Choroid plexus epithelial cell (primary cell): Measurements from ENCODE around the gene SYCE3.
A peak's percentile ranks its signal among the peaks of the same experiment; 100 is the strongest.

Source experiments
- DNase-seq: peaks from one replicate; pipeline ENCODE4 v3.0.0-alpha.2; 2010; ENCODE audit warnings: low read depth
- H3K4me3 ChIP-seq: 2 replicates; pipeline ENCODE4 v1.5.1; 2011; ENCODE audit warnings: low read depth, mild to moderate bottlenecking, control low read depth, low read length, moderate library complexity
- CTCF ChIP-seq: conservative IDR thresholded peaks from 2 replicates; pipeline ENCODE4 v1.5.1; 2011; ENCODE audit warnings: low read depth, mild to moderate bottlenecking, control low read depth, inconsistent platforms, low read length, moderate library complexity

The SYCE3 gene

DNA sequence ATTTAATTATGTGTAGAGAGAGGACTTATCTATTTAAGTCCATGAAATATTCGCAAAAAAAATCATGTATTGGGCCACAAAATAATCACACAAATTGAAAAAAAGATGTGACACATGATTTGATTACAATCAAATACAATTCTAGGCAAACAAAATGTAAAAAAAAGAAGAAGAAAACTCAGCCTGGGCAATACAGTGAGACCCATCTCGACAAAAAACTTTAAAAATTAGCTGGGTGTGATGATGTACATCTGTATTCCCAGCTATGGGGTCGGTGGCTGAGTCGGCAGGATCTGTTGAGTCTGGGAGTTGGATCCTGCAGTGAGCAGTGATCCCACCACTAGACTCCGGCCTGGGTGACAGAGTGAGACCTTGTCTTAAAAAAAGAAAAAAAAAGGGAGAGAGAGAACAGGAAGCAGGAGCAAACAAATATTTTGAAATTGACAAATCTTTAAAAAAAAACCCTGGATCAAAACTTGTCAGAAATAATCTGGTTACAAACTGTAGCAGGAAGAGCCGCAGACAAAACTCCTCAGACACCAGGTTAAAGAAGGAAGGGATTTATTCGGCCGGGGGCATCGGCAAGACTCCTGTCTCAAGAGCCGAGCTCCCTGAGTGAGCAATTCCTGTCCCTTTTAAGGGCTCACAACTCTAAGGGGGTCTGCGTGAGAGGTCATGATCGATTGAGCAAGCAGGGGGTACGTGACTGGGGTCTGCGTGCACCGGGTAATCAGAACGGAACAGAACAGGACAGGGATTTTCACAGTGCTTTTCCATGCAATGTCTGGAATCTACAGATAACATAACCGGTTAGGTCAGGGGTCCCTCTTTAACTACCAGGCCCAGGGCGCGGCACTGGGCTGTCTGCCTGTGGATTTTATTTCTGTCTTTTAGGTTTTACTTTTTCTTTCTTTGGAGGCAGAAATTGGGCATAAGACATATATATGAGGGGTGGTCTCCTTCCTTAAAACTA is 29.6 kb downstream of the SYCE3 start:
- H3K4me3 ChIP-seq = no peak overlapping the region
- no peak for DNase-seq
- TF ChIP-seq CTCF = no peak

- H3K4me3 ChIP-seq = peak overlapping the region; percentile 62
- peak; percentile 73 for DNase-seq
- no peak for TF ChIP-seq CTCF
Observed at GRCh38 chr22:50531962-50532674, 30.6 kb downstream of the SYCE3 start.

DNA sequence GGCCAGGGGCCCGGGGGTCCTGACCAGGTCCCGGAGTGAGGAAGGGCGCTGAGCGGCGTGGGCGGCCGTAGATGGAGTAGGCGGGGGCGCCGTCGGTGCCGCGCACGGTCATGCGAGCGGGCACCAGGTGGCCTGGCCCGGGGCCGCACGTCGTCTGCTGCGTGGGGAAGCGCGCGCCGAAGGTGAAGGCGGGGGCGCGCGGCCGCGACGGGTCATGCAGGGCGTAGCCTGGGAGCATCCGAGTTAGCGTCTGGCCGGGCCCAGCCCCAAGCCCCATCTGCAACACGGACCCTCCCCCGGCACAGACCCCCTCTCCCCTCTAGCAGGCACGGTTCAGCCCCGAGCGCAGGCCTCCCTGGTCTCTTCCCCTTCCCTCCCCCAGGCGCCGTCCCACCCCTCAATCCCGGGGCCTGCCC is 31.2 kb downstream of the SYCE3 start:
- no peak for TF ChIP-seq CTCF
- peak overlapping the region; percentile 62 for H3K4me3 ChIP-seq
- no peak for DNase-seq

DNA sequence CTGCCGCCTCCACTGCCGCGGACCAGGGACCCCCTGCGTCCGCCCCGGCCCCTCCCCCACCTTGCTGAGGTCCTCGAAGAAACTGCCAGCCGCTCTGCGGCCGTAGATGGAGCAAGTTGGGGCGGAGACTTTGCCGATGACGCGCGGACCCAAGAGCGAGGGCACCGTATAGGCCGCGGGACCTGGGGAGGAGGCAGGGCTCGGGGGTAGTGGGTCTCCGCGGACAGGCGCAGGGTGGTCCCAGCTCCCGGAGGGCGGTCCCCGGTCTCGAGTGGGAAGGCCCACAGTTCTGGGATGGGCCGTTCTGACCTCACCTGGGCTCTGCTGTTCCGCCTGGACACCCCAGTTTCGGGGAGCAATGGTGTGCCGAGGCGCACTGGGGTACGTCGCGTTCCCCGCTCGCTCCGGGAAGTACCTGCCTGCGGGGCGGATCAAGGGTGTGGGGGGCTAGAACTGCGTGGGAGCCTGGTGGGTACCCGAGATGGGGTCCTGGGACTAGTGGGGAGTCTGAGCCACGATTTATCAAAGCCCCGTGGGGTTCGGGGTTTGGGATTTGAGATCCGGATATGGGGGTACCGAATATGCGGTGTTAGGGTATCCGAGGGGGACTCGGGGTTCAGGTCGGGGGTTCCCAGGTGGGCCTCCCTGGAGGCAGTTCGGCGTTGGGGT is 31.7 kb downstream of the SYCE3 start:
- DNase-seq = peak; percentile 90
- peak overlapping the region; percentile 62 for H3K4me3 ChIP-seq
- TF ChIP-seq CTCF = no peak

DNA sequence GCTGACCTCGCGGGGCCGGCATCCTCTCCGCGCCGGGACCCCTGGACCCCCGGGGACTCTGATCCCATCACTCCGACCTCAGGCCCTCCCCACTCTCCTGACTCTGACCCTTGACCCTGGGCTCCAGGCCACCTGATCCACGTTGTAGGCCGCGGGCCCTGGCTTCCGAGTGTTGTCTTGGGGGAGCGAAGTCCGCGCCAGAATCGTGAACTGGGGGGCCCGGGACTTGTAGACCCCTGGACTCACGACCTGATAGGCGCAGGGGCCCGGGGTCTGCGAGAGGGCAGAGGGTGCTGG is 32.2 kb downstream of the SYCE3 start:
- DNase-seq = no peak
- H3K4me3 ChIP-seq = peak overlapping the region; percentile 62
- TF ChIP-seq CTCF = no peak

GRCh38 chr22:50529897-50530579 is 32.7 kb downstream of the SYCE3 start, which contains the start of gene TYMP:
Gene TYMP, minus strand, starts transcription at chr22:50530012. Its CDS starts 303 bp downstream, at chr22:50529709.
- no peak for TF ChIP-seq CTCF
- peak; percentile 85 for DNase-seq
- peak within 1 kb of the TSS; percentile 62 for H3K4me3 ChIP-seq
